ENCODE measurements around the gene PER1. TPM values are rescaled to one million over a fixed set of nuclear protein-coding genes. Genes with fewer than 3 reads are reported as not detected.
"Not testable (repeated sequence)": the region's sequence is repeated elsewhere in the genome, so short reads cannot be mapped to it uniquely, and the experiment has no call there.

PER1 gene
- total RNA-seq, 1 experiment from 2014 or later, result 17.1 TPM

- ATAC-seq, result peak; percentile 90
- POLR2A ChIA-PET, result no interaction called here
- CTCF ChIA-PET, result no interaction called here
- no peak overlapping the region for H3K27ac ChIP-seq (ENCODE audit: low read length)
- H3K27me3 ChIP-seq (ENCODE audit: control insufficient read depth, insufficient read depth, low read length), result no peaks in the 10 kb centered on the region
- no peak for TF ChIP-seq REST (IDR thresholded peaks at IDR 0.05; ENCODE audit: insufficient read depth in 1 of 2, low read depth in 2 of 2, low read length in 1 of 2)
- TF ChIP-seq SIN3A (IDR thresholded peaks at IDR 0.05; ENCODE audit: borderline replicate concordance, insufficient read depth, low read depth, low read length), result no peak
- no peak for TF ChIP-seq POLR2AphosphoS5 (IDR thresholded peaks at IDR 0.05; ENCODE audit: low read depth, low read length)
- TF ChIP-seq CTCF (IDR thresholded peaks at IDR 0.05), result peak; percentile 91
- no peak for TF ChIP-seq TCF7L2 (IDR thresholded peaks at IDR 0.05; ENCODE audit: low read depth, low read length)
- H3K4me1 ChIP-seq (ENCODE audit: control insufficient read depth, insufficient read depth, low read length), result no peaks in the 10 kb centered on the region
- no TSS peak for BruUV-seq (replicated peaks)
- no peaks in the 10 kb centered on the region for H3K9me3 ChIP-seq (ENCODE audit: control insufficient read depth, insufficient read depth, low read depth, low read length)
- in situ Hi-C loops (cut with HindIII; ENCODE audit: low pct_unique_long_range_greater_than_20kb, low sequenced_read_pairs), result no loop called here
- intact Hi-C loops (cut with micrococcal nuclease; ENCODE audit: unreplicated experiment), result no loop called here
- H3K36me3 ChIP-seq (ENCODE audit: control insufficient read depth, insufficient read depth, low read length), result no peaks in the 10 kb centered on the region
- no peak for DNase-seq (ENCODE audit: low read depth, low spot score)
- no peak overlapping the region for H3K4me3 ChIP-seq (ENCODE audit: low read depth in 2 of 2, low read length in 2 of 2)
Observed at GRCh38 chr17:8109661-8110455, 42.3 kb downstream of the PER1 start.

- DNase-seq (ENCODE audit: low read depth, low spot score), result no peak
- ATAC-seq, result no peak
- intact Hi-C loops (cut with micrococcal nuclease; ENCODE audit: unreplicated experiment), result no loop called here
- Histone ChIP-seq H3K36me3 (ENCODE audit: control insufficient read depth, insufficient read depth, low read length) (no peaks in the 10 kb centered on the region), H3K27ac (ENCODE audit: low read length) (no peak overlapping the region), H3K4me3 (ENCODE audit: low read depth in 2 of 2, low read length in 2 of 2) (no peak overlapping the region), H3K9me3 (ENCODE audit: control insufficient read depth, insufficient read depth, low read depth, low read length) (no peaks in the 10 kb centered on the region), H3K27me3 (ENCODE audit: control insufficient read depth, insufficient read depth, low read length) (no peaks in the 10 kb centered on the region), H3K4me1 (ENCODE audit: control insufficient read depth, insufficient read depth, low read length) (no peaks in the 10 kb centered on the region)
- TF ChIP-seq TCF7L2 (IDR thresholded peaks at IDR 0.05; ENCODE audit: low read depth, low read length) (no peak), CTCF (IDR thresholded peaks at IDR 0.05) (no peak), POLR2AphosphoS5 (IDR thresholded peaks at IDR 0.05; ENCODE audit: low read depth, low read length) (no peak), REST (IDR thresholded peaks at IDR 0.05; ENCODE audit: insufficient read depth in 1 of 2, low read depth in 2 of 2, low read length in 1 of 2) (no peak), SIN3A (IDR thresholded peaks at IDR 0.05; ENCODE audit: borderline replicate concordance, insufficient read depth, low read depth, low read length) (no peak)
- no TSS peak for BruUV-seq (replicated peaks)
- in situ Hi-C loops (cut with HindIII; ENCODE audit: low pct_unique_long_range_greater_than_20kb, low sequenced_read_pairs), result no loop called here
- POLR2A ChIA-PET, result no interaction called here
- CTCF ChIA-PET, result interaction anchor here (1.2 kb wide), 1 partner anchor 35 kb away, joined by 3 read pairs; no protein-coding TSS in a partner anchor
Observed at GRCh38 chr17:8108972-8109660, 43.1 kb downstream of the PER1 start.

- BruUV-seq (replicated peaks); POLR2A ChIA-PET; CTCF ChIA-PET: not testable (repeated sequence)
Observed at GRCh38 chr17:8106980-8107379, 45.2 kb downstream of the PER1 start.

More at GRCh38 chr17:8106980-8107379, 45.2 kb downstream of the PER1 start:
- intact Hi-C loops (cut with micrococcal nuclease; ENCODE audit: unreplicated experiment); ATAC-seq; H3K9me3 ChIP-seq (ENCODE audit: control insufficient read depth, insufficient read depth, low read depth, low read length); H3K27me3 ChIP-seq (ENCODE audit: control insufficient read depth, insufficient read depth, low read length); H3K27ac ChIP-seq (ENCODE audit: low read length); in situ Hi-C loops (cut with HindIII; ENCODE audit: low pct_unique_long_range_greater_than_20kb, low sequenced_read_pairs); H3K4me3 ChIP-seq (ENCODE audit: low read depth in 2 of 2, low read length in 2 of 2); H3K36me3 ChIP-seq (ENCODE audit: control insufficient read depth, insufficient read depth, low read length); H3K4me1 ChIP-seq (ENCODE audit: control insufficient read depth, insufficient read depth, low read length); DNase-seq (ENCODE audit: low read depth, low spot score): not testable (repeated sequence)

Data from Panc1 (cell line).